GM19099 (cell line): ENCODE measurements around the gene SVIL.

Experiments
- POLR2A ChIP-seq: IDR thresholded peaks from 3 replicates; pipeline ENCODE4 v1.6.1; 2011; ENCODE audit warnings: low read depth; ENCODE audit not compliant: insufficient read length; ENCODE audit errors: extremely low read depth

SVIL gene

GRCh38 chr10:29539412-29539811, 95.4 kb downstream of the SVIL start:
- TF ChIP-seq POLR2A, result no peak

GRCh38 chr10:29537799-29538198, 97.0 kb downstream of the SVIL start:
- TF ChIP-seq POLR2A, result no peak

DNA sequence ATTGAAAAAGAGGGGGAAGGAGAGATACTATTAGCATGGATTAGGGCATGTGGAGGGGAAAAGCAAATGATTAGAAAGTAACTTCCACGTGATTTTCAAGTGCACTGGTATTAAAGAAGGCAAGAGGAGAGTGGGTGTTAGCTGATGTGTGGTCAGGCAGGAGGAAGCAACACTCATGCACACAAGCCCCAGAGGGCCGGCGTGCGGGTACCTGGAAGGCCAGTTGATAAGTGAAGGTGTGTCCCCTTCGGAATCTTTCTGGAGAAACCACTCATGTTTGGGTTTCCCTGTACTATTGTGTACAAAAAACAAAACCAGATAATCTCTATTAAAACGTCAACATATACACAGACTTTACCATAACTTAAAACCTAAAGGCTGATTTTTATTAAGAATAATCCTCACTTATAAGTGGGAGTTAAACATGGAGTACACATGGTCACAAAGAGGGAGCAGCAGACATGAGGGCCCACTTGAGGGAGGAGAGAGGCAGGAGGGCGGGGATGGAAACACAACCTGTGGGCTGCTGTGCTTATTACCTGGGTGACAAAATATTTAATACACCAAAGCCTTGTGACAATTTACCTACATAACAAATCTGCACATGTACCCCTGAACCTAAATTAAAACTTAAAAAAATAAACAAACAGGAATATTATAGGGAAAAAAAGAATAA, 98.9 kb downstream of the SVIL start:
- no peak for TF ChIP-seq POLR2A

- no peak for TF ChIP-seq POLR2A
Observed at GRCh38 chr10:29535012-29535777, 99.6 kb downstream of the SVIL start.

GRCh38 chr10:29534590-29534989, 100.2 kb downstream of the SVIL start:
- no peak for TF ChIP-seq POLR2A

- no peak for TF ChIP-seq POLR2A
Observed at GRCh38 chr10:29533696-29534285, 101.0 kb downstream of the SVIL start.

GRCh38 chr10:29533046-29533445, 101.7 kb downstream of the SVIL start:
- TF ChIP-seq POLR2A, result no peak

GRCh38 chr10:29532256-29532878, 102.4 kb downstream of the SVIL start:
- no peak for TF ChIP-seq POLR2A

DNA sequence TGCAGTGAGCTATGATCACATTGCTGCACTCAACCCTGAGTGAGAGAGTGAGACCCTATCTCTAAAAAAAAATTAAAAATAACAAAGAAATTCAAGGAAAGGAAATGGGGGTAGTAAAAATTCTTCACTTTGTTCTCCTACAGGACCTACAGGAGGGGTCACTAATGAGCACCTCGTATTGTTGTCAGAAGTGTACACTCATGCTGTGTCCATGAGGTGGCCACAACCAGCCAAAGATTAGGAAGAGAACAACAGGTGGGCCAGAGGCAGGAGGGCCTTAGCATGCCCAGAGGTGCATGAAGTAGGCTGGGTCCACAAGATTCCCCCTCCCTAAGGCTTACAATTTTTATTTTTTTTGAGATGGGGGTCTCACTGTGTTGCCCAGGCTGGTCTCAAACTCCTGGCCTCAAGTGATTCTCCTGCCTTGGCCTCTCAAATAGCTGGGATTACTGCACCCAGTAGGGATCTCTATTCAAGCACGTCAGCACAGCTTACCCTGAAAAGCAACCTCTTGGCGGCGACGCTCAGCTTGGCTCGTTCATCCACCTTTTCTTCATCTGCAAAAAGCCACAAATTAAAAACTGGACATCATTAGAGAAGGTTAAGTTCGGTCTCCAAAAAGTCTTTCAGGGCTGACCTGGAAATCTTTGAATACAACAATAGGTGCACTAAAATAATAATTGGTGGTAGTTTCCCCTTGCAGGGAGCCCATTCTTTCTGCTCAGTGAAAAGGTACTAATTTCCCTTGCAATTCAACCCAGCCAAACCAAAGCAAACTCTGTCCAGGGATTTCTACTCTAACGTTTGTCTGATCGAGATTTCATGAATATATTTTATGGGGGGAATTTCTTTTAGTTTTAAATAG, 104.4 kb downstream of the SVIL start:
- TF ChIP-seq POLR2A, result no peak

- no peak for TF ChIP-seq POLR2A
Observed at GRCh38 chr10:29529146-29529545, 105.6 kb downstream of the SVIL start.

DNA sequence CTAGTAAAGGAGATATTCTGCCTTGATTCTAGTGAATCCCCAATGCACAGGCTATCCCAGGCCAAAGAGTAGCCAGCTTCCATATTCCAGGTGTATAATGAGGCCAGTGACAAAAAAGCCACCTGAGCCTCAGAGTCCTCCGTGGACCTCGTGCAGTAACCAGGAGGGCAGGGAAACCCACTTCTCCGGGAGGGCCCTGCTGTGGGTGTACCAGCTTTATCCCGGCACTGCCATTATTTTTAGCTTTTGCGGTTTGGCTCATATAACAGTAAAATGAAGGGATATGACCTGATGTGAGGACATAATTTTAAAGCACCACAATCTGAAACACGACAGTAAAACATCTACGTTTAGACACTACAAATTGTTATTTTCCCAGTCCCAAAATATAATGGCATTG, 109.0 kb downstream of the SVIL start:
- TF ChIP-seq POLR2A, result no peak

GRCh38 chr10:29524720-29525119, 110.1 kb downstream of the SVIL start:
- no peak for TF ChIP-seq POLR2A

DNA sequence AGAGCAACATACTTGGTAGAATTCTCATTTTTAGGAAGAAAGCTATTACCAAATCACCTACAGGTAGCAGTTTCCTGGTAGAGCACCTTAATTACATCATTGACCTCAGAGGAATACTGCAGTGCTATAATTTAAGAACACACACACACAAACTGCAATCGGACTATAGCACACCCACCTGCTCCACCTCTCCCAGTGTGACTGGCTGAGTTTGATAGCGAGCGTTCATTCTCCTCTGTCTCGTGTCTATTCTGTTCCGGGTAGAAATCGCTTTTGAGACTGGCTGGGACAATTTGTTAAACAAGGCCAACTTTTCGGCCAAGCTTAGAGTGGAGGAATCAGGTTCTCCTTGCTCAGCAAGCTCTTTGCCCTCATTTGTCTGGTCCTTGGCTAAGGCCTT, 110.5 kb downstream of the SVIL start:
- TF ChIP-seq POLR2A, result no peak

DNA sequence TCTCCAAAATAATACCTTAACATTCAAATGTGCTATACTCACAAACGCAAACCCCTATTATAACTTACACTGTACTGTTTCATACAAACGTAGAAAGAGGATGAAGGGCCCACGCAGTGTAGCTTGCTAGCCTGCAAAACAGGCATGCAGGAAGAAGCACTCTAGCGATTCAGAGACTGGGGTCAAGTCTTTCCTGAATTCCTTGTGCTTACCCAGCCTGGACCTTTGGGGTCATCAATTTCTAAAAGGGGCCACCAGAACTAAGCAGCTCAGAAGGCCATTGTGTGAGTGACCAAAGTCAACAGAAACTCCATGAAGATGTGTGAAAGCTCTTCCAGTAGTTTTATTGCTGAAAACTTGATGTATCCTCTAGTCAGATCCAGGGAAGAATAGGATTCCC, 111.9 kb downstream of the SVIL start:
- no peak for TF ChIP-seq POLR2A
